KMS-11 (cell line): Measurements from ENCODE around the gene BMP7.

Experiments used
- H2AFZ ChIP-seq: fragments of 200-600 bp; sonication (generic); 2 replicates; pipeline ENCODE4 v1.6.1; 2016; ENCODE audit warnings: antibody characterized with exemption, mixed run types, low read depth
- H3K27ac ChIP-seq: fragments of 200-600 bp; sonication (generic); 2 replicates; pipeline ENCODE4 v1.6.1; 2016; ENCODE audit warnings: mild to moderate bottlenecking, mixed run types
- H3K27me3 ChIP-seq: fragments of 200-600 bp; sonication (generic); 2 replicates; pipeline ENCODE4 v1.6.1; 2017; ENCODE audit warnings: mild to moderate bottlenecking, low read depth, mixed run types, moderate library complexity; ENCODE audit not compliant: insufficient read depth
- H3K36me3 ChIP-seq: fragments of 200-600 bp; sonication (generic); 2 replicates; pipeline ENCODE4 v1.6.1; 2017; ENCODE audit warnings: mild to moderate bottlenecking, mixed run types; ENCODE audit not compliant: insufficient read depth
- H3K4me1 ChIP-seq: fragments of 200-600 bp; sonication (generic); 2 replicates; pipeline ENCODE4 v1.6.1; 2016; ENCODE audit warnings: mild to moderate bottlenecking, low read depth, mixed run types; ENCODE audit not compliant: poor library complexity, severe bottlenecking
- H3K4me2 ChIP-seq: fragments of 200-600 bp; sonication (generic); 2 replicates; pipeline ENCODE4 v1.7.0; 2016; ENCODE audit warnings: mild to moderate bottlenecking, mixed run types
- H3K4me3 ChIP-seq: fragments of 200-600 bp; sonication (generic); IDR thresholded peaks from 2 replicates; pipeline ENCODE4 v1.6.1; 2017; ENCODE audit warnings: low read depth, low read length, mixed read lengths; ENCODE audit not compliant: insufficient read depth
- H3K79me2 ChIP-seq: fragments of 200-600 bp; sonication (generic); 2 replicates; pipeline ENCODE4 v1.6.1; 2016; ENCODE audit warnings: low read depth, mixed run types; ENCODE audit not compliant: insufficient read depth
- H3K9ac ChIP-seq: fragments of 200-600 bp; sonication (generic); 2 replicates; pipeline ENCODE4 v1.6.1; 2016; ENCODE audit warnings: mild to moderate bottlenecking, mixed run types
- H4K20me1 ChIP-seq: fragments of 200-600 bp; sonication (generic); 2 replicates; pipeline ENCODE4 v1.6.1; 2016; ENCODE audit warnings: mild to moderate bottlenecking, mixed run types; ENCODE audit not compliant: insufficient read depth
- CTCF ChIP-seq: fragments of 200-600 bp; sonication (generic); conservative IDR thresholded peaks from 2 replicates; pipeline ENCODE4 v1.6.1; 2017; ENCODE audit warnings: low read depth, mild to moderate bottlenecking, antibody characterized with exemption, low read length, moderate library complexity, mixed read lengths

BMP7 gene

GRCh38 chr20:57118964-57119363, 147.5 kb downstream of the BMP7 start:
- H3K4me2 ChIP-seq, result no peak overlapping the region
- no peaks in the 10 kb centered on the region for H3K79me2 ChIP-seq
- no peak overlapping the region for H3K4me3 ChIP-seq
- H3K9ac ChIP-seq, result no peak overlapping the region
- TF ChIP-seq CTCF, result no peak
- H3K36me3 ChIP-seq, result no peaks in the 10 kb centered on the region
- H4K20me1 ChIP-seq, result no peaks in the 10 kb centered on the region
- H3K27ac ChIP-seq, result no peak overlapping the region
- H2AFZ ChIP-seq, result no peak overlapping the region
- no peaks in the 10 kb centered on the region for H3K27me3 ChIP-seq
- H3K4me1 ChIP-seq, result no peaks in the 10 kb centered on the region
